ENCODE results near the gene CCDC81.
"Not testable (repeated sequence)": the region's sequence is repeated elsewhere in the genome, so short reads cannot be mapped to it uniquely, and the experiment has no call there.

CCDC81 gene

GRCh38 chr11:86388198-86388597 is 13.5 kb downstream of the CCDC81 start:
- DNase-seq (ENCODE audit: low read depth), result no peak

GRCh38 chr11:86390487-86390886 is 15.8 kb downstream of the CCDC81 start:
- no peak for DNase-seq (ENCODE audit: low read depth)

GRCh38 chr11:86395061-86395551 is 20.4 kb downstream of the CCDC81 start:
- DNase-seq (ENCODE audit: low read depth), result no peak

GRCh38 chr11:86396396-86396795 is 21.7 kb downstream of the CCDC81 start:
- DNase-seq (ENCODE audit: low read depth), result peak; percentile 53

GRCh38 chr11:86397351-86397750 is 22.7 kb downstream of the CCDC81 start:
- DNase-seq (ENCODE audit: low read depth), result no peak

GRCh38 chr11:86398106-86398505 is 23.4 kb downstream of the CCDC81 start:
- DNase-seq (ENCODE audit: low read depth), result no peak

GRCh38 chr11:86403458-86403857 is 28.8 kb downstream of the CCDC81 start:
- DNase-seq (ENCODE audit: low read depth), result no peak

GRCh38 chr11:86408845-86409244 is 34.2 kb downstream of the CCDC81 start:
- no peak for DNase-seq (ENCODE audit: low read depth)

GRCh38 chr11:86414032-86414431 is 39.3 kb downstream of the CCDC81 start:
- no peak for DNase-seq (ENCODE audit: low read depth)

- DNase-seq (ENCODE audit: low read depth), result no peak
These were observed 40.3 kb downstream of the CCDC81 start for GRCh38 chr11:86415026-86415425.

- no peak for DNase-seq (ENCODE audit: low read depth)
These were observed 41.8 kb downstream of the CCDC81 start for GRCh38 chr11:86416494-86416893.

GRCh38 chr11:86416951-86417350 is 42.3 kb downstream of the CCDC81 start:
- DNase-seq (ENCODE audit: low read depth), result not testable (repeated sequence)

GRCh38 chr11:86418106-86418505 is 43.4 kb downstream of the CCDC81 start:
- no peak for DNase-seq (ENCODE audit: low read depth)

- no peak for DNase-seq (ENCODE audit: low read depth)
These were observed 43.8 kb downstream of the CCDC81 start for GRCh38 chr11:86418513-86418912.

- DNase-seq (ENCODE audit: low read depth), result no peak
These were observed 44.2 kb downstream of the CCDC81 start for GRCh38 chr11:86418917-86419316.

GRCh38 chr11:86421946-86422345 is 47.3 kb downstream of the CCDC81 start:
- DNase-seq (ENCODE audit: low read depth), result no peak

- DNase-seq (ENCODE audit: low read depth), result no peak
These were observed 47.7 kb downstream of the CCDC81 start for GRCh38 chr11:86422371-86422770.

- DNase-seq (ENCODE audit: low read depth), result not testable (repeated sequence)
These were observed 48.8 kb downstream of the CCDC81 start for GRCh38 chr11:86423488-86423887.

GRCh38 chr11:86427441-86427840 is 52.8 kb downstream of the CCDC81 start:
- no peak for DNase-seq (ENCODE audit: low read depth)

- DNase-seq (ENCODE audit: low read depth), result no peak
These were observed 56.6 kb downstream of the CCDC81 start for GRCh38 chr11:86431258-86431657.

- not testable (repeated sequence) for DNase-seq (ENCODE audit: low read depth)
These were observed 58.8 kb downstream of the CCDC81 start for GRCh38 chr11:86433361-86434095.

GRCh38 chr11:86435711-86436110 is 61.0 kb downstream of the CCDC81 start:
- no peak for DNase-seq (ENCODE audit: low read depth)

GRCh38 chr11:86438685-86439084 is 64.0 kb downstream of the CCDC81 start:
- no peak for DNase-seq (ENCODE audit: low read depth)

- no peak for DNase-seq (ENCODE audit: low read depth)
These were observed 65.6 kb downstream of the CCDC81 start for GRCh38 chr11:86440305-86440716.
